Activated CD4-positive, alpha-beta T cell treated with anti-CD3 and anti-CD28 coated beads for 4 hours (primary cell): Measurements from ENCODE around the gene SIRPD.
A peak's percentile ranks its signal among the peaks of the same experiment; 100 is the strongest.
"Not testable (repeated sequence)": the region's sequence is repeated elsewhere in the genome, so short reads cannot be mapped to it uniquely, and the experiment has no call there.

Experiments
- DNase-seq, 2 donors: peaks; one replicate each; pipeline ENCODE4 v3.0.0-alpha.2; 2020

The SIRPD gene

DNA sequence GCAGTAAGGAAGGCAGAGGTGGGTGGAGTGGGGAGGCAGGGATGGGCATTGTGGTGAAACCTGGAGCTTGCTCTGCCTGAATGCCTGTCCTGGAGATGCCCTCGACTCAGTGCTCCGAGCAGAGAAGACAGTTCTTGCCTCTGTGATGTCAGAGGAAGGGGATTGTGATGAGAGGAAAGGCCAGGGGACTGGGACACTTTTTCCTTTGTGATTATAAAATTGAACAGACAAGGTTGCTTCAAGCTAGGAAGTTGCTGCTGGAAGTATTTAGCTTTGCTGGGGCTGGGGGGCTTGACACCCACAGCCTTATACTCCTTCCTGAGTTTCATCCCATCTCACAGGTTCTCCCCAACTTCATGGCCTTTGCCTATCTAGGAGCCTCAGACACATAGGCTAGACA, at the start of gene SIRPD:
TSS of gene SIRPD (minus strand) at position 101 of the 400 bp plus-strand sequence. CDS start at position 49, 52 bp downstream.
- no peak for DNase-seq

DNA sequence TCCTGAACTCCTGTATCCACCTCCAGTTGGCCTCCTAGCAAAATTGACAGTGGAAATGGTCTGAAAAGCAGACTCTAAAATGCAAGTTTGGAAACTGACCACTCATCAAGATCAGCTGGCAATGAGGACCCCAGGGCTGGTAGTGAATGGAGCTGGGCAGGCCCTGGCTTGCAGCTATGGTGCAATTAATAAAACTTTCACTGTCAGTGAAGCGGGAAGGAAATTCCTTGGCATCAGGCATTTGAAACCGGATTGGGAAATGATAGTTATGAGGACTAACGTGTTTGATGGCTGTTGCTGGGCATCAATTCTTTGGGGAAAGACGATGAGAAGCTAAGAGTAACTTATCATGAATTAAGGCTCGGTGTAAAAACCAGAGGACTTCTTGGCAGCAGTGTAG, 43.2 kb upstream of the SIRPD start:
- DNase-seq = no peak

DNA sequence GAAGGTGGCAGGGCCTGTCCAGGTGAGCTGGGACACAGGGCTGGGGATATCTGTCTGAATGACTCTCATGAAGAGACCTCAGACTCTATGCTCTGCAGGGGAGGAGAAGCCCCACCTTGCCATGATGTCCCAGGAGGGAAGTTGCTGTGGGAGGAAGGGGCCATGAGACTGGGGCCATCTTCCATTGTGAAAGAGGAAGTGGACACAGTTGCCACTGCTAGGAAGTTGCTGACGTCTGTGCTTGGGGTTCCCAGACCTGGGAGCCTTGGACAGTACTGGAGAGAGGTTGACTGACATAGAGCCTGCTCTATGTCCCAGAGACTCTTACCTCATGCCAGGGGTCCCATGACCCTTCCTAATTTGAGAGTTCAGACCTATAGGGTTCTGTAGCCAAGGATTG, 37.8 kb upstream of the SIRPD start:
- no peak for DNase-seq

DNA sequence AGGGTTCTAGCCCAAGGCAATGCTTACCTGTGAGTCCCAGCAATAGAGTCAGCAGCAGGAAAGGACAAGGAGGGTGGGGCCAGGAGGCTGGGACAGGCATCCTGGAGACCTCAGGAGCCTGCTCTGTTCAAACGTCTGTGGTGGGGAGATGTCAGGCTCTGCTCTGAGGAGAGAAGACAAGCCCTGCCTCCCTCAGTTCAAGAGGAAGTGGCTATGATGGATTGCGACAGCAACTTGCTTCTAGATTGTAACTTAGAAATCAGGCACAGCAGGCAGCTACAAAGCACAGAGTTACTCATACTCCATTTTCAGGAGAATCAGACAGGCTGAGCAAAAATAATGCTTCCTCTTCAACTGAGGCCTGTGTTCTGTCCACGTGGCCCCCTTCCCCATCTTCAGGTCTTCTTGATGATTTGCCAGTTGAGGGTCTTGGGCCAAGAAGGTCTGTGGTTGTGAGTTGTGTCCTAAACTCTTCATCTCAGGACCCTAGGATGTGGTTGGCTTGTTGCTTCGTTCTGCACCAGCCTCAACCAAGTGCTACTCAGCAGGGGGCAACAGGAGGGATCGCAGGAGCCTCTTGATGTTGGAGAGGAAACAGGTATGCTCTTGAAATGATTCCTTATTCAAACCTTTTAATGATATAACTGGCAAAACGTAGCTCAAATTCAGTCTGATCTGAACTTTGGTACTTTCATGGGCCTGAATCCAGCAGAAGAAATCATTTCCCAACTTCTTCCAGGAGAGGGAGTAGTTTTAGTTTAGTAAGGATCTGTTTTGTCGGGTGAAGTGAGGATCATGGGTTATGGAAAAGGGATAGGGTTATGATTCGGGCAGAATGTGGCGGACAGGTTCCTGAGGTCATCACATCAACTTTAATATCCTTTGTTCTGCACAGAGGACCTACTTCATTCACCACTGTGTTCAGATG, 31.3 kb upstream of the SIRPD start:
- DNase-seq = no peak

DNA sequence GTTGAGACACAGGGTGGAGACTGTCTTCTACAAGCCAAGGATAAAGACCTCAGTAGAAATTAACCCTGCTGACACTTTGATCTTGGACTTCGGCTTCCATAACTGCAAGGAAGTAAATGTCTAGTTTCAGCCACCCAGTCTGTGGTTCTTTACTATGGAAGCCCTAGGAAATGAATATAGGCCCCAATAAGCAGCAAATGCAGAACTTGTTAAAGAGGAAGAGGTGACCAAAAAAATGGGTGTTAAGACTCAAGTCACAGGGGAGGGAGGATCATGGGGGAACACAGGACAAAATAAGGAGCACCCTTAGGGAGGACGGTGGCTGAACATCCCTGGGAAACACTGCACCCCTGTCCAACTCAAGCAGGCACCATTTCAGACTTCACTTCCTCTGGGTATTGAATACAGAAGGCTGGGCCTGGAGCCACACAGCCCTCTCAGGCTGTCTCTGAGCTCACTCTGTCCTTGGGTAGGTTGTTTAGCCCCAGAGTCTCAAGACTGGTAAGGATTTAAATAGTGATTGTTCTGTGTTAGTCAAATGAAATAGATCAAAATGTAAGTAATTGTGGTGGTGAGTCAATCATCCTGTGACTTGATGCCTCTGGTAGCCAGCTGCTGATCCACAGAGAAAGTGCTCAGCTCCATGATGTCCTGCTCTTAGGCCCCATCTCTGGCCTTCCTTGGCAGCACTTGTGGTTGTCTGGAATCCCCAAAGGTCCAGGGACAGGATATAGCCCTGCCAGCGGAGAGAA, 30.5 kb upstream of the SIRPD start:
- DNase-seq = no peak

DNA sequence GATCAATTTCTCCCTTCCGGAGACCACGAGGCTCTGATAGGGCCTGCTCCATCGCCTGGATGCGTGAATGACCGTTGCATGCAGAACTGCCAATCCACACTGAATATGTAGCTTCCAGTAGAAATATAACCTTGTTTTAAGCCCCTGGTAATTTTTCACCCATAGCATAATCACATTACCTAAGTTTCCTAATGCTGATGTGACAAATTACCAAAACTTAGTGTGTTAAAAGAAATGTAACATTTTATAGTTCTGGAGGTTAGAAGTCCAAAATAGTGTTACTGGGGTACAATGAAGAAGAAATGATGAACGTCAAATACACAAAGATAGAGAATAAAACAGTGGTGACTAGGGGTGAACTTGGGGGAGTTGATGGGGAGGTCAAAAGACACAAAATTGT, 22.0 kb upstream of the SIRPD start:
- DNase-seq = no peak

DNA sequence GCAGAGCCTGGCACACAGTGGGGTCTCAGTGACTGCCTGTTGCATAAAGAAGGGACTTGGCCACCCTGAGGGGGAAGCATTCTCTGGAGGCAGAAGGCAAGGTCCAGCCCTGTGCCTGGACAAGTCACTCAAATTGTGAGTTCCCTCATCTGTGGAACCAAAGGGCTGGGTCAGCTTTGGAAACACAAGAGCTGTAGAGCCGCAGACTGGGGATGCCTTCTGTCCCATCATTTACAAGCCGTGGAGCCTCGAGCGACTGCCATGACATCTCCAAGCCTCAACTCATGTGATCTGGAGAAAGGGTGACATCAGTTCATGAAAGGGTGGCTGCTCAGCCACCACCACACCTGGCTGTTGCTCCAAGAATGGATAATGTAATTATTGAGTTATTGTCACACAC, 20.4 kb upstream of the SIRPD start:
- DNase-seq = no peak

DNA sequence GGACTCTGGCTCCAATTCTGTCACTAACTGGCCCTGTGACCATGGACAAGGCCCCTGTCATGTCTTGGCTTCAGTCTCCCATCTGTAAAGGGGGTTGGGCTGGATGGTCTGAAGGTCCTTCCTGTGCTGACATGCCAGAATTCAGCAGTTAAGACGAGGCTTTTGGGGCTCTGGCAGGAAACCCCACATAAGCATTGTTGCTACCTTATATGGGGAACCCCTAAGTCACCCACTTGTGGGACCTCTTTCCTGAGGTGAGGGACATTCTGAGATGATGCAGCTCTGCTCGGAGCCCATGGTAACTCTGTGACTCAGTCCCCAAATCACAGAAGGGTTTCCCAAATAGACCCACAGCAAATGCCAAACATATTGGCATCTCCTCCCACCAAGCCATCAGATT, 19.8 kb upstream of the SIRPD start:
- not testable (repeated sequence) for DNase-seq

DNA sequence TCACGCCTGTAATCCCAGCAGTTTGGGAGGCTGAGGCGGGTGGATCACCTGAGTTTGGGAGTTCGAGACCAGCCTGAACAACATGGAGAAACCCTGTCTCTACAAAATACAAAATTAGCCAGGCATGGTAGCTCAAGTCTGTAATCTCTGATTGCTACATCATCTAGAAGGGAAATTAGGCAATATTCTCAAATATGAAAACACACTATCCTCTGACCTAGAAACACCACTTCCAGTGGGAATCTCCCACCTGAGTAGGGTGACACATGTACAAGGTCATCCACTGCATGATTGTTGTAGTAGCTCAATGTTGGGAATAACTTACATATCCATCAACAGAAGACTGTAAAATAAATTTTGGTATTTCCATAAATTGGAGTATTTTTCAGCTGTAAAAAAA, 19.1 kb upstream of the SIRPD start:
- DNase-seq = no peak

DNA sequence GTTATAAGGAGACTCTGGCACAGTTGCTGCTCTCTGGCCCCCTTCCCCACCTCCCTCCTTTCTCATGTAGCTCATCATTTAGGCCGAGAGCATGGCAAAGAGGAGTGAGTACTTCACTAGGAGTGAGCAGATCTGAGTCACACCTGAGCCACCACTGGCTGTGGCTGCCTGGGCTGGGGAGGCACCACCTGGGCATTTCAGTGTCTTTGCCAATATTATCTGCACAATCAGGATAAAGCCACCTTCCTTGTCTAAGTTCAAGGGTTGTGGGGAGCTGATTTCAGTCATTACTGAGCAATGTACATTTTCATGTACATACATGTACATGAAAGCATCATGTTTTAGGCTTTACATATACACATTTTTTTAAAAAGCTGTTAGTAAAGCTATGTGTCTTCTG, 18.5 kb upstream of the SIRPD start:
- not testable (repeated sequence) for DNase-seq

DNA sequence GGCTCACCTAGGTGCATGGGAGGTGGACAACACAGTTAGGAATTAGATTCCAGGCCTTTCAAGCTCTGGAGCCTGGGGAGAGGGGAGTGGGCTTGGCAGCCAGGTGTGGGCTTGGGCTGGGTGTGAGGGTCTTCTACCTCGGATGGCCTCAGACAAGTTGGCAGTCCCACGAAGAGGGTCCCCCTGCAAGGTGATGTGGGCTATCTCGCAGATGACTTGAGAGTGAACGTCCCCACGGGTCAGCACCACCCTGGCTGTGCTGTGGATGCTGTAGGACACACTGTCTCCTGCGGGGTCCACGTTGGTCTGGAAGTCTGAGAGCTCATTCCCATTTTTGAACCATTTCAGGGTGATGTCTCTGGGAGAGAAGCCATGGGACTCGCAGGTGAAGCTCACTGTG, 14.1 kb upstream of the SIRPD start:
- DNase-seq = not testable (repeated sequence)

DNA sequence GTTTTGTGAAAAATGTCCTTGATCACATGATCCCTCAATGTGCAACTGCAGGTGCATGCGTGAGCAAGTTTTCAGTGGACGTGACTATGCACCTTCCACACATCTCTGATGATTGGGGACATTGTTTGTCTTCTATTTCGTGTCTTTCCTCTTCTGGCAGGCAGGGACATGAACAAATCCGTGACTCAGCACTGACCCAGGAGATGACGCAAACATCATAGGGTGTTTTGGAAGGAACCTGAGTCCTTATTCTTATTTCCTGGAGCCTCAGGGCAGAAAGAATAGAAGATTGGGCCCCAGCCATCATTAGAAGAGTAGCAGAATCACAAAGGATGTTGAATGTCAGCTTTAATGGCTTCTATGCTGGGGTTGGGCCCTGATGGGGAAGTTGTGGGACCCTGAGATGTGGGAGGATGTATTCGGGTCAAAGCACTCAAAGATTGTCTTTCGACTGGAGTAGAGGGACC, 11.9 kb upstream of the SIRPD start:
- no peak for DNase-seq

DNA sequence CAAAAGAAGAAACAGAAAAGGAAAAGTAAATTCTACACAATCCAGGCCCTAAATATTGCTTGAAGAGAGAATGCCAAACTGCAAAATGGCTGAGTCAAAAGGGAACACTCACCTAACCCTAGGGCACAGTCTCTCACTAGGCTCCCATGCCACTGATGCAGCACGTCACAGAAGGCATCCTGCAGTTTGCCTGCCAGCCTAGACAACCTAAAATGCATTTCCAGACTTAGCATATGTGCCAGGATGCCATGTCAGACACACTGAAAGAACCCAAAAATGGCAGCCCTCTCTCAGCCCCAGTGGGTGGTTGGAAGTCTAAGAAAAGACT, 10.6 kb upstream of the SIRPD start:
- no peak for DNase-seq

DNA sequence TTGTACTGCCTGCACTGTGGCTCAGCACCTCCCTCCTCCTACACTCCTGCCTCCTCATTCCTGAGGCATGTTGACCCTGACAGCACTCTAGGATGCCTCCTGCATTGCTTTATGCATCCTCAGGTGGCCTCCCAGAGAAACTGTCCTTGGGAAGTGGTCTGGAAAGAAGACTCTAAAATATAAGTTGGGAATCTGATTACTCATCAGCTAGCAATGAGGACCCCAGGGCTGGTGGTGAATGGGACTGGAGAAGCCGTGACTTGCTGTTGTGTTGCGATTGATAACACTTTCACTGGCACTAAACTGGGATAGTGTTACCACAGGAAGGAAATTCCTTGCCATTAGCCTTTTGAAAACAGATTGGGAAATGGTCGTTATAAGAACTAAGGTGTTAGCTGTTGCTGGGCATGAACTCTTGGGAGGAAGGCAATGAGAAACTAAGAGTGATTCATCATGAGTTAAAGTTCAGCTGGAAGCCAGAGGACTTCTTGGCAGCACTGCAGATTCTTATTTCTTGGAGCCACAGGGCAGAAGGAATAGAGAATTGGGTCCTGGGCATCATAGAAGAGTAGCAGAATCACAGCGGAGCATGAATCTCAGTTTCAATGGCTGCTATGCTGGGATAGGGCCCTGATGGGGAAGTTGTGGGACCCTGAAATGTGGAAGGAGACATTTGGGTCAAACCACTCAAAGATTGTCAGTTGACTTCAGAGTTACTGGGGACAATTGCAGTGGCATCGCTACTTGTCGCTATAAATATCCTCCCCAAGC, 10.1 kb upstream of the SIRPD start:
- no peak for DNase-seq

DNA sequence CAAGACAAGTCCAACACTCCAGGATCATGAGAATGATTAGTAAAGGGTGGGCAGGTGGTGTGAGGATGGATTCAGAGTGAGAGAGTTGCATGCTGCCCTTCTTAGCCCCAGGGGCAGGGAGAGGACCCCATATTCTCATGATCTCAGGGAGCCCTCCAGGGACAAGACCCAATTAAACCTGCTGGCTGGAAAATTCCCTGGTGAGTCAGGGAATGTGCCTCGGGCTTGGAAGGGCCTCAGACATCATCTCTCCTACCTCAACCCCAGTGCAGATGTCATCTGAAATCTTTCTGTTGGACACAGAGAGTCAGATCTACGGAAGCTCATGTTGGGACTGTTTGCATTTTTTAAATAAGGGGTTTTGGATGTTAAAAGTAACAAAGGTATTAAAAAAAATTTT, 9.2 kb upstream of the SIRPD start:
- DNase-seq = no peak

DNA sequence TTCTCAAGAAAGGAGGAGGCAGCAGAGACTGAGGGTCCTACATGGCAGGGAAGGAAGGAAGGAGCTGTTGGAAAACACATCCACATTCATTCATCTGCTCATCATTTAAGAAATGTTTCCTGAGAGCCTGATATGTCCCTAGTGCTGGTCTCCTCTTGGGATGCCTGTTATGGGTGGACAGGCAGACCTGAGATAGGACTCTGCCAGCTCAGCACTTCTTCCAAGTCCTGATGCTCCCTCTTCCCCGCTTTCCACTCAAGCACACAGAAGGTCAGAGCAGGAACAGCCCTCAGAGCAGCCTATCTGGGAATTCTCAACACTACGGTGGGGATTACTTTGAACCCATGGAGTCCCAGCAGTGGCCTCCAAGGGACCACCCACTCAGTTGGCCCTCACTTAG, 8.0 kb upstream of the SIRPD start:
- DNase-seq = no peak

DNA sequence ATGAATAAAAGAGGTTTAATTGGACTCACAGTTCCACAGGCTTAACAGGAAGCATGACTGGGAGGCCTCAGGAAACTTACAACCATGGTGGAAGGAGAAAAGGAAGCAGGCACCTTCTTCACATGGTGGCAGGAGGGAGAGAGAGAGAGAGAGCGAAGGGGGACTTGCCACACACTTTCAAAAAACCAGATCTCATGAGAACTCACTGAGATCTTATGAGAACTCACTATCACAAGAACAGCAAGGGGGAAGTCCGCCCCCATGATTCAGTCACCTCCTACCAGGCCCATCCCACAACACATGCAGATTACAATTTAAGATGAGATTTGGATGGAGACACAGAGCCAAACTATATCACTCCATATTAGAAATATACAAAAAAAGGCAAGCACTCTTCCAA, 6.1 kb upstream of the SIRPD start:
- DNase-seq = no peak

DNA sequence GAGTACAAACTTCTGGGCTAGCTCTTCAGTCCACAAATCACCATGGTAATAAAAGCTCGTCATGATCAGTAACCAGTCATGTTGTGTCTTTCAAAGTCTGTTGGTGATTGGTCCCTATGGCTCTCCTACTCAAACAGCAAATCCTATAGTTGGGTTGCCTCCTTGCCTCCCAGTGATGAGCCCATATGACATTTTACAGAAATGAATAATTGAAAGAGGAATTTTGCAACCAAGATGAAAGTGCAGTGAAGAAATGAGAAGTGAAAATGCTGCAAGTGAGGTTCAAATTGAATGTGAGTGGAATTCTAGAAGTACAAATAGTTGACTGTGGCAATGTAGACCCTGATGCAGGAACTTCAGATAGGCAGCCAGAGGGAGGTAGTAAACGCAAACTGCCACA, 5.1 kb upstream of the SIRPD start:
- DNase-seq = no peak

DNA sequence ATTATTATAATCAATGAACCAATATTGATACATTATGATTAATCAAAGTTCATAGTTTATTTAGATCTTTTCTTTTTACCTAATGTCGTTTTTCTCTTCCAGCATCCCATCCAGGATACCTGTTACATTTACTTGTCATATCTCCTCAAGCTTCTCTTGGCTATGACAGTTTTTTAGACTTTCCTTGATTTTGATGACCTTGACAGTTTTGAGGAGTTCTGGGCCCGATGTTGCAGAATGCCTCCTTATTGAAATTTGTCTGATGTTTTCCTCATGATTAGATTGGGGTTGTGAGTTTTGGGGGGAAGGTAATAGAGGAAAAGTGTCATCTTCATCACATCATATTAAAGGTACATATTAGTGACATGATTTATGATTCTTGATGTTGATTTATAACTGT, 3.8 kb upstream of the SIRPD start:
- no peak for DNase-seq

DNA sequence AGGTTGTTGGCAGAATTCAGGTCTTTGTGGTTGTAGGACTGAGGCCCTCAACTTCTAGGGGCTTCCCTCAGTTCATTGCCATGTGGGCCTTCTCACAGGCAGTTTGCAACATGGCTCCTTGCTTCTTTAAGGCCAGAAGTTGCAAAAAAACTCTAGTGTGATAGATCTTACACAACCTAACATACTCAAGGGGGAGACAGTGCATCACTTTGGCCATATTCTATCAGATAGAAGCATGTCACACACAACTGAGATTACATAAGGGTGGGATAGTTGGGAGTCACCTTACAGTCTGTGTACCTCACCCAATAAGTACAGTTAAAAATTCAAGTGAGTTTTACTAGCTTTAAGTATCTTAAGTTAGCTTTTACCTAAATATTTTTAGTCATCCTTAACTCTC, 1.6 kb downstream of the SIRPD start:
- DNase-seq = peak in 1 of 2 donors; percentile 20

DNA sequence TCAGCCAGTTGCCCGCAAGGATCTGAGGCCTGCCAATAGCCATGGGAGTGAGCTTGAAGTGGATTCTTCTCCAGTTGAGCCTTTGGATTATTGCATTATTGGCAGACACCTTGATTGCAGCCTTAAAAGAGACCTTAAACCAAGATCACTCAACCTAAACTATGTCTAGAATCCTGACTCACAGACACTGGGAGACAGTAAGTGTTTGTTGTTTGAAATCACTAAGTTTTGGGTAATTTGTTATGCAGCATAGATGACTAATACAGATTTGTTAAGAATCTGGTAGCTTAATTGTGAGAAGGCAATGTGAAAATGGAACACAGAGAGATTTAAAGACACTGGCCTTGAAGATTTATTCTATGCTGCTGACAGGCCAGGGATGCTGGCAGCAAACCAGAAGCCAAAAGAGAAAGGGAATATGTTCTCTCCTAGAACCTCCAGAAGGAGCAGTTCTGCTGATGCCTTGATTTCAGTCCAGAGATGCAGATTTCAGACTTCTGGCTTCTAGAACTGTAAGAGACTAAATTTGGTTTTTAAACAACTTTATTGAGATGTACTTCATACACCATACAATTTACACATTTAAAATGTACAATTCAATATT, 17.6 kb downstream of the SIRPD start:
- DNase-seq = no peak

DNA sequence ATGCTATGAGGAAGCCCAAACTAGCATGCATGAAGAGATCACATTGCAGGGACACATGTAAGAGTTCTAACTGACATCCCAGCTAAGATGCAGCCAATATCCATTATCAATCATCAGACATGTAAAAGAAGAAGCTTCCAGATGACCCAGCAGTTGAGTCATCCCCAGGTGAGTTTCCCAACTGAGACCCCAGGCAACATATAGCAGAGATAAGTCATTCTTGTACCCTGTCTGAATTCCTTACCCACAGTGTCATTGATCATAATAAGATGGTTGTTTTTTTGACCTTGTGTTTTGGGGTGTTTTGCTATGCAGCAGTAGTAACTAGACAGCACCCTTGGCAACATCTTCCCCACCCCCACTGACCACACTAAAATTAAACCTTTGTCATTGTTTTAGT, 18.9 kb downstream of the SIRPD start:
- no peak for DNase-seq

DNA sequence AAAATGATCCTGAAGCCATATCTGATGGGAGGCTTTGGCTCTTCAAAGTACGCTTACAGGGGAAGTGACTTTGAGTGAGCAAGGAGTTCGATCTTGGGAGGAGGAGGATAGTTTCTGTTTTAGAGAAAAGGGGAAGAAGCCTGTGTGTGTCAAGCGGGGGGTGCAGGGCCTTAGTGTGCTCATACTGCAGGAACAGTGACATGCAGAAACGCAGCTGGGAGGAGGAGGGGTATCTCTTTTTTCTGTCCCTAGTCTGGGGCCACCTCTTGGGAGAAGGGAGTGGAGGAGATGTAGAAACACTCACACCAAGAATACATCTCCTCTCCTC, 19.8 kb downstream of the SIRPD start:
- DNase-seq = no peak
